GM23338 (cell line): Measurements from ENCODE around the gene CTBP2. TPM values are rescaled to one million over a fixed set of nuclear protein-coding genes. Genes with fewer than 3 reads are reported as not detected.

Experiments used
- ATAC-seq: fragments of 200-7000 bp; cut with Tn5 transposase; 3 replicates; pipeline ENCODE4 v1.9.1; 2020
- DNase-seq: peaks from one replicate; pipeline ENCODE4 v3.0.0-alpha.2; 2015; ENCODE audit warnings: low spot score
- H2AFZ ChIP-seq: fragments of 200-600 bp; sonication (generic); 2 replicates; pipeline ENCODE4 v1.8.0; 2016; ENCODE audit warnings: antibody characterized with exemption, mild to moderate bottlenecking, moderate library complexity
- H3F3A ChIP-seq: fragments of 200-600 bp; sonication (generic); replicated peaks from 2 replicates; pipeline ENCODE4 v1.8.0; 2017; ENCODE audit warnings: antibody characterized with exemption, mixed run types, low read depth
- H3K27ac ChIP-seq: fragments of 200-600 bp; sonication (generic); 2 replicates; pipeline ENCODE4 v1.6.1; 2016; ENCODE audit warnings: low read depth
- H3K27me3 ChIP-seq: fragments of 200-600 bp; sonication (generic); 2 replicates; pipeline ENCODE4 v1.8.0; 2016; ENCODE audit warnings: mild to moderate bottlenecking, mixed run types, moderate library complexity; ENCODE audit not compliant: insufficient read depth
- H3K36me3 ChIP-seq: fragments of 200-600 bp; sonication (generic); 2 replicates; pipeline ENCODE4 v1.8.0; 2016; ENCODE audit warnings: mild to moderate bottlenecking; ENCODE audit not compliant: insufficient read depth
- H3K4me1 ChIP-seq: fragments of 200-600 bp; sonication (generic); 2 replicates; pipeline ENCODE4 v1.8.0; 2016; ENCODE audit warnings: mild to moderate bottlenecking, moderate library complexity; ENCODE audit not compliant: insufficient read depth
- H3K4me2 ChIP-seq: fragments of 200-600 bp; sonication (generic); 2 replicates; pipeline ENCODE4 v1.7.1; 2017; ENCODE audit warnings: mixed run types
- H3K4me3 ChIP-seq: fragments of 200-600 bp; sonication (generic); 2 replicates; pipeline ENCODE4 v1.6.1; 2016; ENCODE audit warnings: mixed run types
- H3K79me2 ChIP-seq: fragments of 200-600 bp; sonication (generic); replicated peaks from 2 replicates; pipeline ENCODE4 v1.8.0; 2017; ENCODE audit warnings: mild to moderate bottlenecking; ENCODE audit not compliant: insufficient read depth
- H3K9me2 ChIP-seq: fragments of 200-600 bp; sonication (generic); 2 replicates; pipeline ENCODE4 v1.8.0; 2017; ENCODE audit not compliant: insufficient read depth
- H4K20me1 ChIP-seq: fragments of 200-600 bp; sonication (generic); replicated peaks from 2 replicates; pipeline ENCODE4 v1.8.0; 2017; ENCODE audit warnings: mild to moderate bottlenecking; ENCODE audit not compliant: insufficient read depth
- H3K27ac Mint-ChIP-seq: 2 replicates; pipeline ENCODE4 v1.8.0; 2020; ENCODE audit warnings: inconsistent platforms, mild to moderate bottlenecking, moderate library complexity, mixed read lengths
- H3K27me3 Mint-ChIP-seq: 3 replicates; pipeline ENCODE4 v1.8.0; 2022; ENCODE audit warnings: low read depth, mild to moderate bottlenecking, moderate library complexity, mixed read lengths, inconsistent platforms; ENCODE audit not compliant: insufficient read depth, poor library complexity
- H3K36me3 Mint-ChIP-seq: 3 replicates; pipeline ENCODE4 v1.8.0; 2021; ENCODE audit warnings: low read depth, mild to moderate bottlenecking, inconsistent platforms, moderate library complexity, mixed read lengths
- H3K4me1 Mint-ChIP-seq: 3 replicates; pipeline ENCODE4 v1.8.0; 2020; ENCODE audit warnings: mild to moderate bottlenecking, inconsistent platforms, mixed read lengths
- H3K4me3 Mint-ChIP-seq: 3 replicates; pipeline ENCODE4 v1.8.0; 2021; ENCODE audit warnings: moderate library complexity, mild to moderate bottlenecking, inconsistent platforms, mixed read lengths
- H3K9me3 Mint-ChIP-seq: 3 replicates; pipeline ENCODE4 v1.8.0; 2020; ENCODE audit warnings: moderate library complexity, mild to moderate bottlenecking, inconsistent platforms, mixed read lengths
- CREB1 ChIP-seq: fragments of 250-450 bp; sonication (Bioruptor Pico); IDR thresholded peaks from 2 replicates; pipeline ENCODE4 v1.5.0; 2020; ENCODE audit warnings: low read depth, mild to moderate bottlenecking, moderate library complexity
- CTCF ChIP-seq, 2 experiments: fragments of 200-600 bp in 1 of 2; sonication (generic) in 1 of 2; conservative IDR thresholded peaks; 2 replicates each; pipeline versions ENCODE4 v1.5.1 to v1.6.1; 2016 to 2017; ENCODE audit warnings: antibody characterized with exemption in 2 of 2, low read depth in 2 of 2, mild to moderate bottlenecking in 2 of 2, moderate library complexity in 1 of 2
- ETS1 ChIP-seq: IDR thresholded peaks from 2 replicates; pipeline ENCODE4 v1.6.1; 2016; ENCODE audit warnings: antibody characterized with exemption
- EZH2 ChIP-seq: fragments of 200-600 bp; sonication (generic); IDR thresholded peaks from one replicate; pipeline ENCODE4 v1.8.0; 2017; ENCODE audit warnings: antibody characterized with exemption, mild to moderate bottlenecking, low read depth; ENCODE audit not compliant: unreplicated experiment
- EZH2phosphoT487 ChIP-seq: fragments of 200-600 bp; sonication (generic); IDR thresholded peaks from one replicate; pipeline ENCODE4 v1.8.1; 2018; ENCODE audit warnings: antibody characterized with exemption; ENCODE audit not compliant: unreplicated experiment
- JUNB ChIP-seq: IDR thresholded peaks from one replicate; pipeline ENCODE4 v1.6.1; 2016; ENCODE audit warnings: antibody characterized with exemption; ENCODE audit not compliant: unreplicated experiment
- NANOG ChIP-seq: IDR thresholded peaks from 2 replicates; pipeline ENCODE4 v1.6.1; 2016; ENCODE audit warnings: antibody characterized with exemption, borderline replicate concordance
- POLR2AphosphoS5 ChIP-seq: IDR thresholded peaks from 2 replicates; pipeline ENCODE4 v1.6.1; 2016; ENCODE audit warnings: antibody characterized with exemption, low read depth
- REST ChIP-seq: IDR thresholded peaks from one replicate; pipeline ENCODE4 v1.6.1; 2018; ENCODE audit warnings: antibody characterized with exemption; ENCODE audit not compliant: unreplicated experiment
- STAT1 ChIP-seq: IDR thresholded peaks from one replicate; pipeline ENCODE4 v1.6.1; 2016; ENCODE audit warnings: antibody characterized with exemption; ENCODE audit not compliant: unreplicated experiment
- ZNF114 ChIP-seq: fragments of 250-450 bp; sonication (Bioruptor Pico); IDR thresholded peaks from 2 replicates; pipeline ENCODE4 v1.5.0; 2020; ENCODE audit warnings: mild to moderate bottlenecking, moderate library complexity
- ZNF331 ChIP-seq: fragments of 250-450 bp; sonication (Bioruptor Pico); IDR thresholded peaks from 2 replicates; pipeline ENCODE4 v1.5.0; 2020; ENCODE audit warnings: low read depth, mild to moderate bottlenecking, moderate library complexity
- ZNF462 ChIP-seq: fragments of 250-450 bp; sonication (Bioruptor Pico); IDR thresholded peaks from 2 replicates; pipeline ENCODE4 v1.5.0; 2020; ENCODE audit warnings: mild to moderate bottlenecking, moderate library complexity
- polyA plus RNA-seq: library from polyadenylated mRNA; unstranded; fragments of >200 nt; fragmentation: Nextera tagmentation; extraction: Ambion mirVana; gene quantifications from 2 replicates; pipeline ENCODE4 v1.2.1, GENCODE V29; 2016
- total RNA-seq: library from RNA; depleted of rRNA; stranded (reverse); fragments of >200 nt; shearing (Covaris generic); gene quantifications from 2 replicates; pipeline ENCODE4 v1.2.3, GENCODE V29; 2014

Gene CTBP2
- total and polyA plus RNA-seq, 2 experiments from 2014 or later: 133 to 265 TPM

GRCh38 chr10:125146791-125147579, 13.4 kb downstream of the CTBP2 start:
- DNase-seq (no peak), ATAC-seq (no peak)
- Histone ChIP-seq H3K79me2 (peaks cover 100% of the 10 kb centered on the region), H4K20me1 (peaks cover 81% of the 10 kb centered on the region), H3K4me1 (peaks cover 93% of the 10 kb centered on the region), H3K27me3 (no peaks in the 10 kb centered on the region), H3K4me2 (0 out of 2 replicates have a peak overlapping the region, but pooled peaks have one; percentile 43), H3K27ac (peak overlapping the region; percentile 98; the same call in 1 of the 2 replicates), H3K36me3 (no peaks in the 10 kb centered on the region), H3K9me2 (no peaks in the 10 kb centered on the region), H2AFZ (no peak overlapping the region), H3F3A (peaks cover 25% of the 10 kb centered on the region), H3K4me3 (no peak overlapping the region)
- Mint-ChIP-seq H3K9me3 (no peaks in the 10 kb centered on the region; the same call in 2 of the 3 replicates), H3K27ac (peak overlapping the region; percentile 96), H3K27me3 (peaks cover 19% of the 10 kb centered on the region), H3K4me3 (0 out of 3 replicates have a peak overlapping the region, but pooled peaks have one; percentile 70), H3K4me1 (peaks cover 88% of the 10 kb centered on the region), H3K36me3 (peaks cover 80% of the 10 kb centered on the region)
- TF ChIP-seq ZNF462 (CRISPR knock-in tag) (no peak), CTCF (conservative IDR thresholded peaks at IDR 0.05; ENCODE audit: low read depth in 2 of 2) (no peak), JUNB (no peak), EZH2 (no peak), STAT1 (no peak), CREB1 (CRISPR knock-in tag) (no peak), ETS1 (no peak), REST (no peak), NANOG (no peak), ZNF331 (no peak), POLR2AphosphoS5 (no peak), EZH2phosphoT487 (no peak), ZNF114 (CRISPR knock-in tag) (no peak)
